T-helper 22 cell (primary cell): Measurements from ENCODE around the gene RAB1B.
"Not testable (repeated sequence)": the region's sequence is repeated elsewhere in the genome, so short reads cannot be mapped to it uniquely, and the experiment has no call there.

Source experiments
- DNase-seq: peaks from one replicate; pipeline ENCODE4 v3.0.0-alpha.2; 2020; ENCODE audit warnings: low read depth

The RAB1B gene

DNA sequence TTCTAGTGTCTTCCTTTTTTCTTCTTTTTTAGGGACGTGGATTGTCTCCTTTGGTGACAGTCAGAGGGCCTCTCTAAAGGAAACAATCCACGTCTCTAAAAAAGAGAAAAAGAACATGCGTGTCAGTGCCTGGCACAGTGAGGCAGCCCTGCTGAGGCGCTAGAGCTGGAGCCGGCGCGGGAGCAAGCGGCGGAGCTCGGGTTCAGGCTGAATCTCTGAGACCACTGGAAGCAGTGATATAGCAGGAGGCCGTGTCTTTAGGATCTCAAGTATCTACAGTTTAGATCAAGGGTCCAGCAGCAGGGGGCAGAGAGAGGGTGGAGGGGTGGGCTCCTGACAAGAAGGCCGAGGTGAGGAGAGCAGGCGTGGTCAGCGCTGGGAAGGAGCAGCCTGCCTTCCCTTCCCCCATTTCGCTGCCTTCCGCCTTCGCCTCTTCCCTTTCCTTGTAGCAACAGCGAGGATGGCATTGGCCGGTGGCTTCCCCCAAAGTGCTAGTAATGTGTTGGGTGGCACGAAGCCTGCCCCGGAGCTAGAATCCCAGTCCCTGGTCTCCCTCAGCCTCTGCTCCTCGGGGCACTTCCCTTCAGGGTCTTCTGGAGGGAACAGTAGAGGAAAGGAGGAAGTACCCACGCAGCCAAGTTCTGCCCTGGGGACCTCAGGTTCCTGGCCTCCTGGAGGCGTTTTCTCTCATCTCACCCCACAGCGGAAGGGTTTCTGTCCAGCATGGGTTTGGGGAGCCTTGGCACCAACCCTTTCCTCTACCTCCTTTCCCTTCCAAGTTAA is 28.2 kb upstream of the RAB1B start:
- no peak for DNase-seq

DNA sequence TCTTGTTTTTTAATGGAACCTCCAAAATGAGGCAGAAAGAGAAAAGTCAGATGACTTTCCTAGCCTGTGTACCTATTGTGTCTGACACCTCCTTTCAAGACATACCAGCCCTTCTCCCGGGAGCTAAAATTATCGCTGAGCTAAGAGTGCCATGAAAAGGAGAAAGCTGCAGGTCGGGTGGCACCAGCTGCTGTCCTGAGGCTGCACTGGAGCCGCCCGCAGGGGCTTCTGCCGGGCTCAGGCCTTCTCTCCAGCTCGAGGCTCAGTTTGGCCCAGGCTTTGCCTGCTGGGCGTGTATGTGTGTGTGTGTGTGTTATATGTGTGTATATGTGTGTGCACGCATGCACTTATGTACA is 27.7 kb upstream of the RAB1B start:
- DNase-seq = no peak

DNA sequence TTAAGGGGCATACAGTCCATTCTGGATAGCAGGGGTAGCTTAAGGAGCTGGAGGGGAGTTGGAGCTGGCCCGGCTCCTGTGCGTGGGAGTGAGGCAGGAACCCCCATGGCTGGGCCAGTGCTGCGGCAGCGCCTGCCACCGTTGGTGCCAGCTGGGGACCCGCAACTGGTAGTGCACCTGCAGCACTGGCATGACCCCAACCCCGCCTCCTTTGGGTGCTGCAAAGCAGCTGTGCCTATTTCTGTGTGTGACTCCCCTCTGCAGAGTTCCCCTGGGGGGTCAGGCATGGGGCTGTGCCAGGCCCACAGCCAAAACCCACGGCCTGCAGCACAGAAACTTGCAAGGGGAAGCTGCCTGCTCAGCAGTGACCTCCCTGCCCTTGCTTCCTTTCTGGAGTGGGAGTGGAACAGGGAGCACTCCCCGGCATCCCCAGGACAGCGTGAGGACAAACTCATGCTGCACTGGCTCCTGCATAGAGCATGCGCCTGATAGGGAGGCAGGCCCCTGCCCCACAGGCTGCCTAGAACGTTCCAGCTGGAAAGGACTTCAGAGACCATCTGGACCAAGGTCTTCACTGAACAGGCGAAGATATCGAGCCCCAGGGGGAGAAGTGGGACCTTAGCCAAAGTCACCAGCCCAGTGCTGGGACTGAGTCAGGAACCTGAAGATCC is 26.2 kb upstream of the RAB1B start:
- DNase-seq = no peak

DNA sequence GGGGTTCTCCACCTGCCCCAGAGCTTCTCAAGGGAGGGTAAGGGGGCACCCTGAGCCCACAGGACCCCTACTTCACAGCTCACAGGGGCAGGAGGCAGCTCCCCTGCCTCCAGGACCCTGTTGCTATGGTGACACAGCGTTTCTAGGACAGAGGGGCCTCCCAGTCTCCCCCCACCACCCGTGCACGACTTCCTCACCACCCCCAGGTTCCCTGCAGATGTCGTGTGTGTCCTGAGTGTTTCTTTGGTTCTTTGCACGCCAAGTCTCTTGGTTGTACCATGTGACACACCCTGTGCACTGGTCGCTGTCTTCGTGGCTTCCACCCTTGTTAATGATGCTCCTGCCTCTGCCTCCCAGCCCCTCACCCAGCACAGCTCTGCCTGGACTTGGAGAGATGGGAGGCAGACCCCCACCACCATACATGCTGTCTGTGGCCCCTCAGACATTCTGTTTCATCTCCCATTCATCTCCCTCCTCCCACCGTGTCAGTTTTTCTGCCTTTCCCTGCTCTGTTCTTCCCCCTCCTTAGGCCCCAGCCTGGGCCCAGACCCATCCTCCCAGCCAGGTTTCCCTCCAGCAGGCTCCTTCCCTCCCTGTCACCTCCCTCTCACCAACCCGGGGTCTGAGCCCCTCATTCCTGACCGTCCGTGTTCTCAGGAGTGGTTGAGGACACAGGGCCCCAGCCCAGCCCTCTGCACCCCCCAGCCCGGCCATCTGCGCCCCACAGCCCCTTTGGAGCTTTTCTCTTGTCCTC is 24.5 kb upstream of the RAB1B start:
- no peak for DNase-seq

DNA sequence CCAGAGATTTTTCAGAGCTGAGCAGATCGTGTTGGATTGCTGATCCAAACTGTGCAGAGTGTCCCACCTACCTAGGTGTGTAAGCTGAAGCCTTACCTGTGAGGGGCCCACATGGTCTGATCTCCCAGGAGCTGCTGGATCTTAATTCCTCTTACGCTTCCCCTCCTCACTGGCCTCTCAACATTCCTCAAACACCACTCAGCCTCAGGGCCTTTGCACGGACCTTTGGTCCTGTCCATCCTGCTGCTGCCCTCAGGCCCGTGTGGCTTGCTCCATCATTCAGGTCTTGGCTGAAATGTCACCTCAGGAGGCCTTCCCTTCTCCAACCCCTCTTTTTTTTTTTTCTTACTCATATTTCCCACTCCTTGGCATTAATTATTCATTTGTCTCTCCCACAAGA is 21.1 kb upstream of the RAB1B start:
- DNase-seq = no peak

DNA sequence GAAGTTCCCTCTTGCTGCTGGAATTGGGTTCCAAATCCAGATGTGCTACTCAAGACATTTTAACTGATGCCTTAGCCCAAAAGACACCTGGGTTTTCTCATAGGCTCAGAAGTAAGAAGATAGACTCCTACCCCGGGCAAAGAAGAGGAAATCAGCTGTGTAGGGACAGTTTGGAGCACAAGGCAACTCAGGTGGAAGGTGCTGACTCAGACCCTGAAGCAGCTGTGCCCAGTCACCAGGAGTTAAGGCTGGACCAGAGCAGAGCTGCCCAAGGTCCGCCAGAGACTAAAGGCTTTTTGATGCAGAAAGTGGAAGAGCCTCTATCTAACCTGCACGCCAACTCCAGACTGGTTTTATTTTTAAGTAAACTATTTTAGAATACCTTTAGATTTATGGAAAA is 20.6 kb upstream of the RAB1B start:
- no peak for DNase-seq

DNA sequence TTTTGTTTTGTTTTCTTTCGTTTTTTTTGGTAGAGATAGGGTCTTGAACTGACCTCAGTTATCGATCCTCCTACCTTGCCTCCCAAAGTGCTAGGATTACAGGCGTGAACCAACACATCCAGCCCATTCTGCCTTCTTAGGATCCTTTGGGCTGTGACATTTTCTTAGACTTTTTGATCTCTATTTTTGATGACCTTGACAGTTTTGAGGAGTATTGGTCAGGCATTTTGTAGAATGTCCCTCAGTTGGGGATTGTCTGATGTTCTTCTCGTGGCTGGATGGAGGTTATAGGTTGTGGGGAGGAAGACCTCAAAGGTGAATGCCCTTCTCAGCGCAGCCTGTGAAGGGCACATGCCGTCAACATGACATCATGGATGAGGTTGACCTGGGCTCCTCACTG is 19.5 kb upstream of the RAB1B start:
- no peak for DNase-seq

DNA sequence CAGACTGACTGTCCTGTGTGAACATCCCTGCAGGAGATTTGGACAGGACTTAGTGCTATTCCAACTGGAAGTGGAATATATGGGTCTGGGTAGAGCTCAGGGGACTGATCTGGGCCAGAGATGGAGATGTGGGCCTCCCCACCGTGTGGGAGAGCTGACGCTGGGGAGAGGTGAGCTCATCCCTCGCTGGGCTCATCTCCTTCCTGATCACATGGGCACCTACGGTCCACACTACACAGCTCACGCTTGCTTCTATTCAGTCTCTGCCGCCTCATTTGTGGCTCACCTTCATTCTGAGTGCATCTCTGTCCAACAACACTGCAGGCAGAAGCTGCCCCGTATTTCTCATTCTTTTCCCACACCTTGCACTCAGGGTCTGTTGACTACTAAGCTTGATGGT is 16.6 kb upstream of the RAB1B start:
- DNase-seq = no peak

DNA sequence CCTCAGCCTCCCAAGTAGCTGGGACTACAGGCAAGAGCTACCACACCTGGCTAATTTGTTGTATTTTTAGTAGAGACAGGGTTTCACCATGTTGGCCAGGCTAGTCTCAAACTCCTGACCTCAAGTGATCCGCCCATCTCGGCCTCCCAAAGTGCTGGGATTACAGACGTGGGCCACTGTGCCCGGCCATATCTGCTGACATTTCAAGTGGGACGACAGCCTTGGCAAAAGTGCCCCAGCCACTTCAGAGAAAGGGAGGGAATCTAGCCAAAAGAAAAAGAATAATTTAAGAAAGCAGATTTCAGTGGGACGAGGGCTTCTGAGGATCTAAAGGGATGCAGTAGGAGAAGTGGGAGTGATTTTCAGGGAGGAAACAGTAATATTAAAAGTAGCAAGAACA is 15.4 kb upstream of the RAB1B start:
- not testable (repeated sequence) for DNase-seq

DNA sequence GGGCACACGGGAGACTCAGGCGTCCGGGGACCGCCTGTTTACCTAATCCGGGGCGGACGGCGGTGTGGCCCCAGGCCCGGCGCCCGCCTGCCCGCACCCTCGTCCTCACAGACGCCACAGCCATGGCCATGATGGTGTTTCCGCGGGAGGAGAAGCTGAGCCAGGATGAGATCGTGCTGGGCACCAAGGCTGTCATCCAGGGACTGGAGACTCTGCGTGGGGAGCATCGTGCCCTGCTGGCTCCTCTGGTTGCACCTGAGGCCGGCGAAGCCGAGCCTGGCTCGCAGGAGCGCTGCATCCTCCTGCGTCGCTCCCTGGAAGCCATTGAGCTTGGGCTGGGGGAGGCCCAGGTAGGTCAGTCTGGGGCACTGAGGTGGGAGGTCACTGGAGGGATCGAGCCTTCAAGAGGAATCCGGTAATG is 10.0 kb upstream of the RAB1B start:
- DNase-seq = no peak

DNA sequence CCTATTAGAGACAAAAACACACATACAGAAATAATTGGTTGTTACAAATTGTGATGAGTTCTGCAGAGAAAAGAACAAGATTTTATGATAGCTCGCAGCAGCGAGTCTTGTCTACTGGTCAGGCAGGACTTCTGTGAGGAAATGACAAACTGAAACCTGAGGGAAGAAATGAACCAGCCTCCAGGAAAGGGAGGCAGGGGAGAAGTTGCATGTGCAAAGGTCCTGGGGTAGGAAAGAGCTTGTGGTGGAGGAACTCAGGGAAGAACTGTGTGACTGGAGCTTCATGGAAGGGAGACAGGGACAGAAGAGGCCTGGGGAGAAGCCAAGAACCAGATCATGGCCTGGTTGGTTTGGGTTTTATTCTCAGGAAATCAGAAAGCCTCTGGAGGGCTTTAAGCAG is 9.2 kb upstream of the RAB1B start:
- DNase-seq = no peak

DNA sequence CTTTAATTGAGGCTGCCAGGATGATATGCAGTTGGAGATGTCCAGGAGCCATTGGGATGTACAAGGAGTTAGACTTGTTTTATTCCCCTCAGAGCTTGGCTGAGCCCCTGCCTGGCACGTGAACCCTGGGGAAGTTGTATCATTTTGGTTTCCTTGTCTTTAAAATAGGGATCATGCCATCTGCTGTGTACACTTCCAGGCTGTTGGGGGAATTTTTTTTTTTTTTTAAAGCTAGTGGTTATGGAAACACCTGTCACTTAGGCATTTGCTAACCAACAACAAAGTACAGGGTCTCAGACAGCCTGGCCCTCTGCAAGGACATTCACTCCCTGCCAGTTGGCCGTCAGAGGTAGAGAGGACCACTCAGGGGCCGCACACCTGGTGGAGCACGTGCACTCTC is 8.5 kb upstream of the RAB1B start:
- no peak for DNase-seq

DNA sequence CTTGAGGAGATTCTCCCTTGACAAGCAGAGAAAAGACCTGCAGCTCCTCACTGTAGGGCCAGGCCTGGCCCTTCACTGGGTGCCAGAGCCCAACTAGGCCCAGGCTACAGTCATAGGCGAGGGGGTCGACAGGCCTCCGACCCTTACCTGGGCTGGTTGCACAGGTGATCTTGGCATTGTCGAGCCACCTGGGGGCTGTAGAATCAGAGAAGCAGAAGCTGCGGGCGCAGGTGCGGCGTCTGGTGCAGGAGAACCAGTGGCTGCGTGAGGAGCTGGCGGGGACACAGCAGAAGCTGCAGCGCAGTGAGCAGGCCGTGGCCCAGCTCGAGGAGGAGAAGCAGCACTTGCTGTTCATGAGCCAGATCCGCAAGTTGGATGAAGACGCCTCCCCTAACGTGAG is 6.9 kb upstream of the RAB1B start:
- DNase-seq = no peak

DNA sequence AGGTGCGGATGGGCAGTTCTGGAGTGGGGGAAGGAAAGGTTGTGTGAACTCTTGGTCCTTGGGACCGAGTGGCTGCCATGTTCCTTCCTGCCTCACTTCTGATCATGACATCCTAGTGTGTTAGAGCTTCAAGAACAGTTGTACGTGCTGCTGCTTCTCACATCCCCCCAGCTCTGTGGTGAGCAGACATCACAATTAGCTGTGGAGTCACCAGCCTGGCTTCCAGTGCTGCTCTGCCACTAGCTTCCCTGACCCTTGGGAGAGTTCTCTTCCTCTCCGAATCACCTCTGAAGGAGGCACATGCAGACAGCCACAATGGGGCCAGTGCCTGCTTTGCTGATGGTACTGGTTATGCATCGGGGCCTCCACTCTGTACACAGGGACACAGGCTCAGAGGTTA is 6.2 kb upstream of the RAB1B start:
- no peak for DNase-seq

DNA sequence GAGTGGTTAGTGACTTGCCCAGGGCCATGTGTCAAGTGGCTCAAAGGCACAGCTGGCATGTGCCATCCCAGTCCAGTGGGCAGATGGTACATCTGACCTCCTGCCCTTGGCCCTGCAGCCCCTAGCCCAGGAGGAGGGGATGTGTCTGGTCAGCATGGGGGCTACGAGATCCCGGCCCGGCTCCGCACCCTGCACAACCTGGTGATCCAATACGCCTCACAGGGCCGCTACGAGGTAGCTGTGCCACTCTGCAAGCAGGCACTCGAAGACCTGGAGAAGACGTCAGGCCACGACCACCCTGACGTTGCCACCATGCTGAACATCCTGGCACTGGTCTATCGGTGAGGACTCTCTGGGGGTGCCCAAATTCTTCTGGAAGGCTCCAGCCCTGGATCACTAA is 5.7 kb upstream of the RAB1B start:
- no peak for DNase-seq

DNA sequence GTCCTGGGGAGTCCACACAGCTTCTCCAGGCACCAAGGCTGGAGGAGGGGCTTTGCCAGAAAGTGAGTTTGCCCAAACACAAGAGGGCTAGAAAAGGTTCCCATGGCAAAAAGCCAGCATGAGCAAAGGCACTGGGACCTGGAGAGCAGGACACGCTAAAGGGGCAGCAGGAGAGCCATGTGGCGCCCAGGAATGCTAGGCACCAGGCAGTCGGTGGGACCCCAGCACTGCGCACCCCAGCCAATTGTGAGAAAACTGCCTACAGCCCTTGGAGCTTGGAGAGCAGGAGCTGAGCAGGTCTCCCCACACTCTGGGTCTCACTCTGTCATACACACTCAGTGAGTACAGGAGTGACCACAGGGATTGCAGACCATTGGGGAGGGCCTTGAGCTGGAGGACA is 5.2 kb upstream of the RAB1B start:
- no peak for DNase-seq

DNA sequence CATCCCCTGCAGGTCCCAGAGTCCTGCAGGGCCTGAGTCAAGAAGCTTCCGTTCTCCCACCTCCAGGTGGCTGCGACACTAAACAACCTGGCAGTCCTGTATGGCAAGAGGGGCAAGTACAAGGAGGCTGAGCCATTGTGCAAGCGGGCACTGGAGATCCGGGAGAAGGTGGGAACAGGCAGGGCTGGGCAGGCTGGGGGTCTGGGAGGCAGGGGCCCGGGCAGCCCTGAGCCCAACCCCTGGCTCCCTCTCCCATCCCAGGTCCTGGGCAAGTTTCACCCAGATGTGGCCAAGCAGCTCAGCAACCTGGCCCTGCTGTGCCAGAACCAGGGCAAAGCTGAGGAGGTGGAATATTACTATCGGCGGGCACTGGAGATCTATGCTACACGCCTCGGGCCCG is 4.7 kb upstream of the RAB1B start:
- no peak for DNase-seq

DNA sequence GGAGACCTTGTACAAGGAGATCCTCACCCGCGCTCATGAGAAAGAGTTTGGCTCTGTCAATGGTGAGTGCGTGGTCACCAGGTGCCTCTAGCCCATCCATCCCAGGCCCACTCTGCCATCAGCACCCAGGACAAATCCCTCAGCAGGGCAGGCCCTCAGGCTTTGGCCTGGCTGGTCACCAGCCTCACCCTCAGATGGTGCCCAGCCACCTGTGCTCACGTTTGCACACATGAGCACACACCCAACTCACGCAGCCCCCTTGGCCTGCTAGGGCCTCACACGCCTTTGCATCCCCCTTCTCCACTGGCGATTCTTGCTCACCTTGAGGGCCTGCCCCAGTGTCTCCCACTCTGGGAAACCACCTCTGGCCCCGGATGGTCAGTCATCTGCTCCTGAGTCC is 4.1 kb upstream of the RAB1B start:
- no peak for DNase-seq

DNA sequence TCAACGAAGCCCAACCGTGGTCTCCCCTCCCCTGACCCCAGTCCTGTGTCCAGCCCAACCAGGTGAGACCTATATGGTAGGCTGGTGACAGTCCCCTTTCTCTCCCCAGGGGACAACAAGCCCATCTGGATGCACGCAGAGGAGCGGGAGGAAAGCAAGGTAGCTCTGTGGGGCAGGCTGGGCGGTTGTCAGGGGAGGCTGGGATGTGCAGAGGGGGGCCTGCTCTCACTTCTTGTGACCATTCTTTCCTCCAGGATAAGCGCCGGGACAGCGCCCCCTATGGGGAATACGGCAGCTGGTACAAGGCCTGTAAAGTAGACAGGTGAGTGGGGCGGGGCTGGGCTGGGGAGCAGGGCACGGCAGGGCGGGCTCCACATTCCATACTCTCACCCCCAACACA is 3.5 kb upstream of the RAB1B start:
- no peak for DNase-seq

DNA sequence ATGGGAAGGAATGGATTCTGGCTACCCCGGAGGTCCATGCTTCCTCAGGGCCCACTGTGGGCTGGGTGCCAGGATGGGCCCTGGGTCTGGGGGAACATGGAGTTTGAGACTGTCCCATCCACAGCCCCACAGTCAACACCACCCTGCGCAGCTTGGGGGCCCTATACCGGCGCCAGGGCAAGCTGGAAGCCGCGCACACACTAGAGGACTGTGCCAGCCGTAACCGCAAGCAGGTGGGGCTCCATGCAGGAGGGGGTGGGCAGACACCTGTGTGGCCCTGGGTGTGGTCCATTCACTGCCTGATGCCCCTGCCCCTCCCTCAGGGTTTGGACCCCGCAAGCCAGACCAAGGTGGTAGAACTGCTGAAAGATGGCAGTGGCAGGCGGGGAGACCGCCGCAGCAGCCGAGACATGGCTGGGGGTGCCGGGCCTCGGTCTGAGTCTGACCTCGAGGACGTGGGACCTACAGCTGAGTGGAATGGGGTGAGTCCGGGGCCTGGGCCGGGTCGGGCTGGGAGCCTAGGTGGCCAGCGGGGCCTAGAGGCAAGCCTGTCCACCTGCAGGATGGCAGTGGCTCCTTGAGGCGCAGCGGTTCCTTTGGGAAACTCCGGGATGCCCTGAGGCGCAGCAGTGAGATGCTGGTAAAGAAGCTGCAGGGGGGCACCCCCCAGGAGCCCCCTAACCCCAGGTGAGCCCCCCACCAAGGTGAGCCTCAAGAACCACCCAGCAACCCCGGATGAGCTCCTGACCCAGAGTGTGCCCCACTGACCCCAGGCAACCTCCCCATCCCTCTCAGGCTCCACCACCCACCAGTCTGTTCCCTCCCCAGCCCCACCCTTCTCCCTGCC is 2.7 kb upstream of the RAB1B start:
- no peak for DNase-seq

DNA sequence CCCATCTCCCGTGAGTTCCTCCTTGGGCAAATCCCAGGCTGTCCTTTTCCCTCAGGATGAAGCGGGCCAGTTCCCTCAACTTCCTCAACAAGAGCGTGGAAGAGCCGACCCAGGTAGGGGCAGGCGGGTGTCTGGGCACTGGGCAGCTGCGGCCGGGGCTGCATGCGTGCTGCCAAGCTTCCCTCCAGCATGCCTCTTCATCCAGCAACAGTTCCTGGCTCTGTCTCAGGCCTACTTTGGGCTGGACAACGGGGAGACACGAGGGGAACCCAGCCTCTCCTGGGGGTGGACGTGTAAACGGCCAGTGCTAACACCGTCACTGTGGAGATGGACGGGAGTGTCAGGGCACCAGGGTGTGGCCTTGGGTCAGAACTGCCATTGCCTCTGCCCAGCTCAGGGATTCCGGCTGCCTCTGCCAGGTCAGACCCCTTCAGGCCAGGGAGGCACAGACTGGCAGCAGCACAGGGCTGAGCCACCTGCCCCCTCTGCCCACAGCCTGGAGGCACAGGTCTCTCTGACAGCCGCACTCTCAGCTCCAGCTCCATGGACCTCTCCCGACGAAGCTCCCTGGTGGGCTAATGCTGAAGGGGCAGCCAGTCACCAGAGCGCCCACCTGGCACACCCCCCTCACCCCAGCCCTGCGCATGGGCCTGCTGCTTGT is 1.9 kb upstream of the RAB1B start:
- no peak for DNase-seq

DNA sequence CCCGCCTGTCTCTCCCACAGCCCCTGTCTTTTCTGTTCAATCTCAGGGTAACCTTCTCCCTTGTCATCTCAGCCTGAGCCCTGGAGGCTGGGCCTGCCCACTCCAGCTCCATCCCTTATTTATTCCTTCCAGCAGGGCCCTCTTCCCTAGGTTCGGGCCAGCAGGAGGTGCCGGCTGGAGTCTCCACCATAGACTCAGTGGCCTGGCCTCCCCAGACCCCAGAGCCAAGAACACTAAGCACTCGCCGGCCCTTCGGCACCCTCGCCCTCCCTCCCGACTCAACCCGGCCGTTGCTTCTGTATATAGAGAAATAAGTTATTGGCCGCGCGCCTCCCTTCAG is 1.4 kb upstream of the RAB1B start:
- no peak for DNase-seq
